ENCODE measurements around the gene ELP1.
"Not testable (repeated sequence)": the region's sequence is repeated elsewhere in the genome, so short reads cannot be mapped to it uniquely, and the experiment has no call there.

The ELP1 gene

GRCh38 chr9:108933231-108933717 lies 650 bp downstream of the ELP1 start:
- POLR2A ChIA-PET, result no interaction called here
- no peak for DNase-seq (ENCODE audit: extremely low spot score)
- peak; percentile 11 for TF ChIP-seq CTCF (IDR thresholded peaks at IDR 0.05; ENCODE audit: control extremely low read depth, extremely low read depth, low read depth, missing control alignments)
- CTCF ChIA-PET, result no interaction called here

GRCh38 chr9:108928386-108928785 lies 5.5 kb downstream of the ELP1 start:
- TF ChIP-seq CTCF (IDR thresholded peaks at IDR 0.05; ENCODE audit: control extremely low read depth, extremely low read depth, low read depth, missing control alignments), result no peak
- ChIA-PET POLR2A (no interaction called here), CTCF (interaction anchor here (1.8 kb wide), 1 partner anchor 26 kb away, joined by 5 read pairs; no protein-coding TSS in a partner anchor)
- DNase-seq (ENCODE audit: extremely low spot score), result no peak

- no peak for DNase-seq (ENCODE audit: extremely low spot score)
- TF ChIP-seq CTCF (IDR thresholded peaks at IDR 0.05; ENCODE audit: control extremely low read depth, extremely low read depth, low read depth, missing control alignments), result no peak
- CTCF ChIA-PET, result no interaction called here
- POLR2A ChIA-PET, result no interaction called here
Measured at GRCh38 chr9:108924466-108924865, 9.5 kb downstream of the ELP1 start.

GRCh38 chr9:108921200-108921599 lies 12.7 kb downstream of the ELP1 start:
- ChIA-PET CTCF (interaction anchor here (0.7 to 1.1 kb wide), 2 partner anchors 33 to 198 kb away, joined by 3 read pairs; no protein-coding TSS in a partner anchor), POLR2A (no interaction called here)
- DNase-seq (ENCODE audit: extremely low spot score), result no peak
- no peak for TF ChIP-seq CTCF (IDR thresholded peaks at IDR 0.05; ENCODE audit: control extremely low read depth, extremely low read depth, low read depth, missing control alignments)

- POLR2A ChIA-PET; DNase-seq (ENCODE audit: extremely low spot score): not testable (repeated sequence)
- CTCF ChIA-PET, result interaction anchor here (0.7 to 1.1 kb wide), 2 partner anchors 34 to 198 kb away, joined by 3 read pairs; no protein-coding TSS in a partner anchor
Measured at GRCh38 chr9:108920401-108920800, 13.5 kb downstream of the ELP1 start.

- CTCF ChIA-PET, result no interaction called here
- TF ChIP-seq CTCF (IDR thresholded peaks at IDR 0.05; ENCODE audit: control extremely low read depth, extremely low read depth, low read depth, missing control alignments), result no peak
- POLR2A ChIA-PET, result no interaction called here
- DNase-seq (ENCODE audit: extremely low spot score), result no peak
Measured at GRCh38 chr9:108919517-108919916, 14.4 kb downstream of the ELP1 start.

- ChIA-PET CTCF (no interaction called here), POLR2A (no interaction called here)
- DNase-seq (ENCODE audit: extremely low spot score), result no peak
- no peak for TF ChIP-seq CTCF (IDR thresholded peaks at IDR 0.05; ENCODE audit: control extremely low read depth, extremely low read depth, low read depth, missing control alignments)
Measured at GRCh38 chr9:108913391-108913790, 20.5 kb downstream of the ELP1 start.
